Measurements from ENCODE around the gene ADAMTS9. TPM values are rescaled to one million over a fixed set of nuclear protein-coding genes. Genes with fewer than 3 reads are reported as not detected.

ADAMTS9 gene
- total RNA-seq, 1 donor from 2014 or later: 261 TPM

DNA sequence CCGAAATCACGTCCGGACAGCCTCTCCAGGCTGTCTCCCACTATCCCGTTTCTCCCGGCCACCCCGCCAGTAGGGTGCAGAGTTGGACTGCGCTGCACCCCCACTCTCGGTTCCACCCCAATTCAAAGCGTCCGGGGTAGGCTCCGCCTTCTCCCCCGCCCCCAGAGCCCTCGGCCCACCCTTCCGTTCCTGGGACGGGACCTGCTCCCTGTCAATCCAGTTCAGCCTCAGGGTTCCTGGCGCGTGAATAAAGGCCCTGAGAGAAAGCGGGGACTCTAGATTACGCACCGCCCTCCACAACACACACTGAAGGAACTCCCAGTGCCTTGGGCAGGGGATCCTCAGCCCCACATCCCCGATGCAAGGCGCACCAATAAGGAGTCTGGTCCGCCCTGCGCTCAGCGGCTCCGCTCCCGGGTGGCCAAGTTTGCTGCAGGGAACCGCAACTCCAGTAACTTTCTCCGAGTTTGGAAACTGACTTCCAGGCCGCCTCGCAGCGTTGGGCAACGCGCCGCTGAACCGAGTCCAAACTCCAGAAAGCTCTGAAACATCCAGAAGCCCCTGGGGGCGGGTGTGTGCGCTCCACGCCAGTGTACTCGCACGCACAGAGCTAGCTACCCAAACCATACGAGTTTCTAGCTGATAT lies 1.9 kb downstream of the ADAMTS9 start:
- Mint-ChIP-seq H3K27ac (ENCODE audit: unreplicated experiment) (peak overlapping the region; percentile 92), H3K4me3 (ENCODE audit: unreplicated experiment) (peak overlapping the region; percentile 99), H3K36me3 (ENCODE audit: low read depth, unreplicated experiment) (peaks cover 58% of the 10 kb centered on the region), H3K4me1 (ENCODE audit: unreplicated experiment) (peaks cover 56% of the 10 kb centered on the region), H3K27me3 (ENCODE audit: unreplicated experiment) (peaks cover 16% of the 10 kb centered on the region), H3K9me3 (ENCODE audit: unreplicated experiment) (no peaks in the 10 kb centered on the region)
- TF ChIP-seq, protein P1, sequence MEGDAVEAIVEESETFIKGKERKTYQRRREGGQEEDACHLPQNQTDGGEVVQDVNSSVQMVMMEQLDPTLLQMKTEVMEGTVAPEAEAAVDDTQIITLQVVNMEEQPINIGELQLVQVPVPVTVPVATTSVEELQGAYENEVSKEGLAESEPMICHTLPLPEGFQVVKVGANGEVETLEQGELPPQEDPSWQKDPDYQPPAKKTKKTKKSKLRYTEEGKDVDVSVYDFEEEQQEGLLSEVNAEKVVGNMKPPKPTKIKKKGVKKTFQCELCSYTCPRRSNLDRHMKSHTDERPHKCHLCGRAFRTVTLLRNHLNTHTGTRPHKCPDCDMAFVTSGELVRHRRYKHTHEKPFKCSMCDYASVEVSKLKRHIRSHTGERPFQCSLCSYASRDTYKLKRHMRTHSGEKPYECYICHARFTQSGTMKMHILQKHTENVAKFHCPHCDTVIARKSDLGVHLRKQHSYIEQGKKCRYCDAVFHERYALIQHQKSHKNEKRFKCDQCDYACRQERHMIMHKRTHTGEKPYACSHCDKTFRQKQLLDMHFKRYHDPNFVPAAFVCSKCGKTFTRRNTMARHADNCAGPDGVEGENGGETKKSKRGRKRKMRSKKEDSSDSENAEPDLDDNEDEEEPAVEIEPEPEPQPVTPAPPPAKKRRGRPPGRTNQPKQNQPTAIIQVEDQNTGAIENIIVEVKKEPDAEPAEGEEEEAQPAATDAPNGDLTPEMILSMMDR (IDR thresholded peaks at IDR 0.05; ENCODE audit: unreplicated experiment): no peak
- peak; percentile 80 for DNase-seq (ENCODE audit: low spot score)

GRCh38 chr3:64685331-64685799 lies 2.4 kb downstream of the ADAMTS9 start:
- Mint-ChIP-seq H3K36me3 (ENCODE audit: low read depth, unreplicated experiment) (peaks cover 61% of the 10 kb centered on the region), H3K4me1 (ENCODE audit: unreplicated experiment) (peaks cover 57% of the 10 kb centered on the region), H3K27me3 (ENCODE audit: unreplicated experiment) (peaks cover 16% of the 10 kb centered on the region), H3K9me3 (ENCODE audit: unreplicated experiment) (no peaks in the 10 kb centered on the region), H3K4me3 (ENCODE audit: unreplicated experiment) (peak overlapping the region; percentile 99), H3K27ac (ENCODE audit: unreplicated experiment) (peak overlapping the region; percentile 42)
- TF ChIP-seq, protein P1 (IDR thresholded peaks at IDR 0.05; ENCODE audit: unreplicated experiment): no peak
- no peak for DNase-seq (ENCODE audit: low spot score)

- peaks cover 16% of the 10 kb centered on the region for H3K27me3 Mint-ChIP-seq (ENCODE audit: unreplicated experiment)
- H3K36me3 Mint-ChIP-seq (ENCODE audit: low read depth, unreplicated experiment): peaks cover 66% of the 10 kb centered on the region
- H3K27ac Mint-ChIP-seq (ENCODE audit: unreplicated experiment): peak overlapping the region; percentile 64
- TF ChIP-seq, protein P1 (IDR thresholded peaks at IDR 0.05; ENCODE audit: unreplicated experiment): no peak
- H3K4me3 Mint-ChIP-seq (ENCODE audit: unreplicated experiment): peak overlapping the region; percentile 99
- peak; percentile 18 for DNase-seq (ENCODE audit: low spot score)
- peaks cover 57% of the 10 kb centered on the region for H3K4me1 Mint-ChIP-seq (ENCODE audit: unreplicated experiment)
- no peaks in the 10 kb centered on the region for H3K9me3 Mint-ChIP-seq (ENCODE audit: unreplicated experiment)
Observed at GRCh38 chr3:64684715-64685261, 3.0 kb downstream of the ADAMTS9 start.

DNA sequence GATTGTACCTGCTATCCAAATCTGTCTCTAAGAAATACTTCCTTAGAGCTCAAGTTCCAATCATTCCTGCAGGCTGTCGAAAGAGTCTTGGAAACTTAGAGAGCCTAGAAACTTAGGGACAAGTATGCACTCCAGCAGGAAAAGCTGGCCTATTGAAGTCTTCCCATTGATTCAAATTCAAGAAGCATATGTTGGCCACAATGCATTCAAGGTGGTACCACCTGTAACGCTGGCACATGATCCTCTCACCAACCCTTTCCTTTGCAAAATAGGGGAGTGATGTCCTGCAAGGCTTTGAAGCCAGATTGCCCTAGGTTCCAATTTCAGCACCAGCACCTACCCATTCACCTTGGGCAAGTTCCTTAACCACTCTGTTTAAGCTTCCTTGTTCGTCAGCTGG lies 6.0 kb downstream of the ADAMTS9 start:
- peaks cover 72% of the 10 kb centered on the region for H3K4me1 Mint-ChIP-seq (ENCODE audit: unreplicated experiment)
- DNase-seq (ENCODE audit: low spot score): no peak
- no peaks in the 10 kb centered on the region for H3K9me3 Mint-ChIP-seq (ENCODE audit: unreplicated experiment)
- TF ChIP-seq, protein P1 (IDR thresholded peaks at IDR 0.05; ENCODE audit: unreplicated experiment): no peak
- H3K4me3 Mint-ChIP-seq (ENCODE audit: unreplicated experiment): peak overlapping the region; percentile 42
- peaks cover 13% of the 10 kb centered on the region for H3K27me3 Mint-ChIP-seq (ENCODE audit: unreplicated experiment)
- H3K36me3 Mint-ChIP-seq (ENCODE audit: low read depth, unreplicated experiment): peaks cover 89% of the 10 kb centered on the region
- H3K27ac Mint-ChIP-seq (ENCODE audit: unreplicated experiment): no peak overlapping the region

DNA sequence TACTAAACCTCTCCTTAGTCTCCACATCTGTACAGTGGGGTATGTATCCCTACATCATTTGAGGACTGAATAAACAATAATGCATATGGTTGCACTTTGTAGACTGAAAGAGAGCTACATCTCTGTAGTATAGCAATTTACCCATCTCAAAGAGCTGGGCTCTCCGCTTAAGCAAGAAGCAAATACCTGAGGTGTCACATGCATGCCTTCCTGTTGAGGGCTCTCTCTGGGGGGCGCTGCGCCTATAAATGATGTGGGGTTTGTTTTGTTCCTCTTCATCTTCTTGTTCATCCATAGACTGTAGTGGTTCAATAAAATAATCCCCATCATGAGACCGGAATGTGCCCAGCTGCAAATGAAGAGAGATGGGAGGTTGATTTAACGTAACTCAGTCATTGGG lies 6.8 kb downstream of the ADAMTS9 start:
- Mint-ChIP-seq H3K4me3 (ENCODE audit: unreplicated experiment) (peak overlapping the region; percentile 15), H3K36me3 (ENCODE audit: low read depth, unreplicated experiment) (peaks cover 88% of the 10 kb centered on the region), H3K27me3 (ENCODE audit: unreplicated experiment) (peaks cover 10% of the 10 kb centered on the region), H3K9me3 (ENCODE audit: unreplicated experiment) (no peaks in the 10 kb centered on the region), H3K4me1 (ENCODE audit: unreplicated experiment) (peaks cover 72% of the 10 kb centered on the region), H3K27ac (ENCODE audit: unreplicated experiment) (no peak overlapping the region)
- no peak for DNase-seq (ENCODE audit: low spot score)
- TF ChIP-seq, protein P1 (IDR thresholded peaks at IDR 0.05; ENCODE audit: unreplicated experiment): no peak

Data from endothelial cell (in vitro differentiated cells).